Activated CD4-positive, alpha-beta T cell treated with anti-CD3 and anti-CD28 coated beads, Interleukin-2, Interleukin-4, amounts not matched to agents 100 ng/mL and 50 ng/mL, durations not matched to agents 16 hours and 8 hours (primary cell): ENCODE data around the gene EEFSEC.

ENCODE experiments used
- DNase-seq: peaks from one replicate; pipeline ENCODE4 v3.0.0-alpha.2; 2020; ENCODE audit warnings: low spot score

Gene EEFSEC

DNA sequence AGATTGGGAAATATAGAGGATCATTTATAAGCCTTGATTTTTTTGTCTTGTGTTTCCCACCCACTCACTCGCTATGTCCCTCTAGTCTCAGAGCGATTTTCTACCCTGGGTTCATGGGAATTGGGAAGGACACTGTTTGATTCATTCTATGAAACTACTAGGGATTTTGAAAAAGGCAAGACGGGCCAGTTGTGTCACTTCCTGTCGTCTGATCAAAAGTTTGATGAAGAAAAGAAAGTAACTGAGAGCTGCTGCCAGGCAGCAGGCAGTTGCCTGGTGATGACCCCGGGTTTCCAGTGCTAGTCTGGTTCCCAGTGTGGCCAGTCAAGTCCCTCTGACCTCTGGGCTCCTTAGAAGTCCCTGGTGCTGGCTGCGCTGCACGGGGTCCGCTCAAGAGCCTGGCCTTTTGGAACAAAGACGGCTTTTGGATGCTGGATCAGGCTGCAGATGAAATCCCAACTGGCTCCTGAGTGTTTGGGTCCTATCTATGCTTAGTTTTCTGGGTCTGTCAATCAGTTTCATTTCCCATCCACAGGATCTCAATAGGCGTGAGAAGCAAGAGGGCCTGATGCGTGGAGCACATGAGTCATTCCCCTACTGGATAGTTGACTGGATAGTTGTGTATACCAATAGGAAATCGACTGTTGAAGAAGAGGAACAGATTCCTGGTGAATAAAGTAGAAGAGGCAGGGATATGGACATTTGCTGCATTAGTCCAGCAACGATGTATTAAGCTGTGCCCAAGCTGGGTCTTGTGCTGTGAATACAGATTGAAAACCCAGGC lies 89.7 kb downstream of the EEFSEC start:
- DNase-seq, result peak; percentile 19

DNA sequence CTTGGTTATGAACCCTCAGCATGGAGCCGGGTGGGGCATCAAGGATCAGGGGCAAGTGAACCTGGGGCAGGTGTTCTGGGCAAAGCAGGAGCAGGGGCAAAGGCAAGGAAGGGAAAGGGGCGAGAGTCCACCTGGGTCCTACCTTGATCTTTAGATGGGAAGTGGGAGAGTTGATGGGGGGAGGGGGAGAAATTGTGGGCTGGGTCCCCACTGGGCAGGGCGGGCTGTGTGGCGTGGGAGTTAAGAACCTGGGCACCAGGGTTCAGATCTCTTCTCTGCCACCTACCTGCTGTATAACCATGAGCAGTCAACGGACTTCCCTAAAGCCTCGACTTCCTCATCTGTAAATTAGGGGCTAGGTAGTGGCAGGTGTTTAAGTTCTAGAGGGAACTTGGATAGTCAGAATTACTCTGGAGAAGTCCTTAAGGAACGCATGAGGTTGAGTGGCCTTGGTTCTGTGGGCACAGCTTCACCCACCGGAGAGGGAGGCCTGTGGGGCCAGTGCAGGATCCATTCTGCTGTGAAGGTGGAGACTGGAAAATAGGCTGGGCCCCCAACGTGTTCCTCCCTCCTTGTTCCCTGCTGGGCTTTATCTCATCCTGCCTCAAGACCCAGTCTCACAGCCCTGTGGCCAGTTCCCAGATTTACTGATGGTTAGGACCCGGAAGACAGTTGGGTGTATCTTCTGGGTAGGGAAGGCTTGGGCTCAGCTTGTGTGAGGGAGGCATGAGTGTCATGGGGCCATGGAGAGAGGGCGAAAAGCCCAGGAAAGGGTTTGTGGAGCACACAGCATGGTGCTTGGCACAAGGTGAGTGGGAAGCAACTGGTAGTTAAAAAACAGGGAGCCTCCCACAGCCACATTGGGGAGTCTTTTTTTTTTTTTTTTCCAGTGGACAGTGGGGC lies 90.6 kb downstream of the EEFSEC start:
- no peak for DNase-seq

DNA sequence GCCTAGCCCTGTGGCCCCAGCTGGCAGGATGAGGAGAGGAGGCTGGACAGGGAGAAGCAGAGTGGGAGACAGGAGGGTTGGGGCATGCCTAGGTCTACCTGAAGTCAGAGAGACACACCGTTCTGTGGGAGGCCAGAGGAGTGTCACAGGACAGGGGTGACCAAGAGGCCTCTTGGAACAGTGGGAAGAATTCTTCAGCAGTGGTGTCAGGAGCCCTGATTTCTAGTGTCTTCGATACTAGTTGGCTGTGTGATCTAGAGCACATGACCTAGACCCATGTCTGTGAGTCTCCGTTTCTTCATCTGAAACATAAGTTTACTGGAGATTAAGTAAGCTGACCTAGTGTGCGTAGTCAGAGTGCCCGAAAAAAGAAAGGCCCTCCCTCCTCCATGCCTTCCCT lies 92.2 kb downstream of the EEFSEC start:
- DNase-seq, result no peak

DNA sequence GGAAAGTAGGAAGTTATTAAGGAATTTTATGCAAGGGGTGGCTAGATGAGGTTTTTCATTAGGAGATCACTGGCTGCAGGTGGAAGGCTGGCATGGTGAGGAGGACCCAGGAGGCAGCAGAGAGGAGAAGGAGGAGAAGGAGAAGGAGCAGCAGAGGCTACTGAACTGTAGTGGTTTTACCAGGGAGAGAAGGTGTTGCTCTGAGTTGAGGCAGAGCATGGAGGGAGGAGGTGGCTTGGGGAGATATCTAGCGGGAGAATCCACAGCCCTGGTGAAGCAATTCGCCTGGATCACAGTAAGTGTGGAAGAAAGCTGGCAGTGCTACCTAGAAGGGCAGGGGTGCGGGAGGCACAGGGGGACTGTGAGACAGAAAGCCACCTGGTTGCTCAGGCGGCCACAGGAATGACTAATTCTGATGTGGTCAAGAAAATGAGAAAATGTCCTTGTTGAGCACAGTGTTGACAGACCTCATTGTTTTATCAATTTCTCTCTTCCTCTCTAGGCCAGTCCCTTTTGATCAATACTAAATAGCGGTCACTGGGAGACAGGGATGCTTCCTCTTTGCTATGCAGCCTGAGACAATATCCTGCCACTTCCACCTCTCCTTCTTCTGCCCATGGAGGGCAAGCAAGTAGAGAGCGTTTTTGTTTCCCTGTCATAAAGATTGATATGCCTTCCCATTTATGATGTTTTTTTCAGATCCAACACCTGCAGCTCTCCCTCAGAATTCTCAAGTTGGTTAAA lies 94.6 kb downstream of the EEFSEC start:
- DNase-seq, result no peak

DNA sequence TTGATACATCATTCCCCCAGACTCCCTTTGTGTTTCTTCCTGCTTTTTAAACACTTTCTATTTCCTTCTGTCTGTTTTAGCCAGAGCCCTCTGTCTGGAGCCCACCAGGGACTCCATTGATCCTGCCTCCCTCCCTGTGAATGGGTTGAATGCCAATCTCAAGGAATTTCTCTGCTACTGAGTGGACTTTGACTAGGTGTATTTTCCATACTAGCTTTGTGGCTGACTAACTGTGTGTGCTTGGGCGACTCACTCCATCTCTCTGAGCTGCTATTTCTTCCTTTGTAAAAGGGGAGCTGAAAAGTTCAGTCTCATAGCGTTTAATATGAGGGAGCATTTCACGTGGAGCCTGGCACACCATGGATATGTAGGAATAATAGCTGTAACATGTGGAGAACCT lies 98.8 kb downstream of the EEFSEC start:
- DNase-seq, result no peak

DNA sequence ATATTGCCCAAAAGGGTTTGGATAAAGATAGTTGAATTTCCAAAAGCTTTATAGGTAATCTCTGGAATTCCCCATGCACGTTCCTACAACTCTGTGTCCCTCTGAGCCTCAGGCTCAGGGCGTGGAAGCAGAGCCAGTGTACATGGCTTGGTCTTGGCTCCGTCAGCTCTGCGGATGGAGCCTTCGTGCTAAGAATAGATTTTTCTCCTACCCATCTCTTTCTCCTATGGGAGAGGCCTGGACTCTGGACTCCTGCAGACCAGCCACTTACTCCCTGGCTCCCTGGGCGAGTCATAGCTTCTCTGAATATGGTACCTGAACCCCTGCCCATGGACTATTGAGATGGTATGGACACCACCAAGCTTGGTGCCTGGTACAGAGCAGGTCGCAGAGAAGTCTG lies 99.9 kb downstream of the EEFSEC start:
- DNase-seq, result no peak

DNA sequence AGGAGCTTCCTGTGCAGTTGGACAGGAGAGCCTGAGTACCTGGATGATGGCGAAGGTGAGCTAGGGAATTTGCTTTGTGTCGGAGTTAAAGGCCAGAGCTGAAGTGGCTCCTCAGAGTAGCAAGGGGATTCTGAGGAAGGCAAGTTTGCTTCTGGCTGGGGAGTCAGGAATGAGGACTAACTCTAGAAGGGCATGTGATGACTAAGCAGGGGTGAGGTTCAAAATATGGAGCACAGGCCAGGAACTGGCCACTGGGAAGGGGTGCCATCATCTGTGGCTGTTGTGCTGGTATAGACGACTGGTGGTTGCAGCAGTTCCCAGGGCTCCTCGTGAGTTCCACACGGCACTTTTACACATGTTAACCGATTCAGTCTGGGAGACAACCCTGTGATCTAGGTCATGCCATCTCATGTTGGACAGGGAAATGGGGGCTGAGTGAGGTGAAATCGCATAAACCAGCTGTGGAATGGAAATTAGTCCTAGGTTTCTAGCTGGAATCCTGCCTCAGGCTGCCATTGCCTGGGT lies 100.8 kb downstream of the EEFSEC start:
- DNase-seq, result no peak

DNA sequence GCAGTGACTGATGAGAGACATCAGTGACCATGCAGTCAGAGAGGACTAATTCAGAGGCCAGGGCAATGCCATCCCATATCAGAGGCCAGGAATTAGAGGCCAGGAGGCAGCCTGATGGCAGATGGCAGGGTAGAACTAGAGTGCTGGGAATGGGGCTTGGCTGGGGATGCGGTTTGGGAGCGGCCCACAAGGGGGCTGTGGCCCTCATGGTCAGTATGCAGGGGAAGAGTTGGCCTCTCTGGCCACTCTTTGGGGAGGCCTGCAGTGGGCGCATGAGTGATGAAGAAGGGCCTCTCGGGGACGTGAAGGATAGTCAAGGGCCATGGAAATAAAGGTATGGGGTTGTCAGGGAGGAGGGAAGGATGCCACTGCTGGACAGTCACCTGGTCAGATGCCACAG lies 101.7 kb downstream of the EEFSEC start:
- no peak for DNase-seq

DNA sequence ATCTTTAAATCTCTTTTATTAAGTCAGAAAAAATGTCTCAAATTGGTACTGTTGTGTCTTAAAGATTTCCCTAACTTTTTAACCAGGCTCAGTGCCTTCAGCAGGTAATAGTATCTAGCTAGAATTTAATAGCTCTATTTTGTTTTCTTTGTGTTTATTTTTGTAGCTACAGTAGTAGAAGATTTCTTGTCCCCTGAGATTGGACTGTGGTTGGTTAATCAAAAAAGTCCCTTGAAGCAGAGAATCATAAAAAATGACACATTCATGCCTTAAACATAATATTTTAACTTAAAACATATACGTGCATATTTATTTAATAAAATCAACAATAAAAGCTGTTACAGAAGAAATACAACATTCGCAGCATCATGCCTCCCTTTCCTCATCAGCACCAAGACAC lies 102.8 kb downstream of the EEFSEC start:
- DNase-seq, result no peak

DNA sequence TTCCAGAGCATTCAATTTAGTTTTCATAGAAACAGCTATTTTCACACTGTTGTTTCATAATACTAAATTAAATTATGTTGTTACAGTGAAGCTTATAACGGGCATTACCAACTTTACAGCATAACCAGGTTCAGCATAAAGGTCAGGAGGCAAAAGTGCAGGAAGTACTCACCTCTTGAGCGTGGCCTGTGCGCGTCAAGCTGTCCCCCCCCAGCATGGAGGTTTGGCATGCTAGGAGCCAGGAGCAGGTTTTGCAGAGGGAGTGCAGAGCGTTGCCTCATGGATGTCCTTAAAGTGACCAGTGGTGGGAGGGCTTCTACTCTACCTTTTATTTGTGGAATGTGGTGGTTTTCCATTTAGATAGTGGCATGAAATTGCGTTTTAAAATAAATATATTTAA lies 104.4 kb downstream of the EEFSEC start:
- no peak for DNase-seq

DNA sequence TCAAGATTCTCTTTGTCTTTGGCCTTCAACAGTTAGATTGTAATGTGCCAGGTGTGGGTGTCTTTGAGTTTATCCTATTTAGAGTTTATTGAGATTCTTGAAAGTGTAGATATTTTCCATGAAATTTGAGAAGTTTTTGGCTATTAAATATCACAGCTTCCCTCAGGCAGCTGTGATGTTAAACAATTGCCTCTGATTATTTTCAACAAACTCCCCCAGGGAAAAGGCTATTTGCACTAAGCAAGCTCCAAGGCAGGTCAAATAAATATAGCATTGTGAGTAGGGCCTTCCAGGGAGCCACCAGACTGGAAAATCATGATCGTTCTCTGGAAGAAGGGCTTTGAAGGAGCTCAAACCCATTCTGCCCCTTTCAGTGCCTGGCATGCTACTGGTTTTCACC lies 107.0 kb downstream of the EEFSEC start:
- DNase-seq, result no peak

DNA sequence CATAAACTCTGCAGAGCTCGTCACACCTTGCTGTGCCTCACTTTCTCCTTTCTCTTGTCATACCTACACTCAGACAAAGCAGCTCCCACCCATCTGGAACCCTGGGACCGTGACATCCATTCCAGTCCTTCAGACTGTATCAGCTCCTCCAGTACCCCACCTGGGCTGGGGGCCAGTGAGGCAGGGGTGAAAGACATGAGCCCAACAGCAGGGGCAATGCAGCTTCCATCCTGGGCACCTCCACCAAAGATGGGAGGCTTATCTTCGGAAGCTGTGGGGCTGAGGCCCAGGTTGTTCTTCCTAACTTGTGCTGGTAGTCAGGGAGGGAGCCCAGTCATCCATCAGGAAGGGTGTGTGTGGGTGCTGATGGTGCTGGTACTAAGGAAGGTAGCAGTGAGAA lies 109.2 kb downstream of the EEFSEC start:
- DNase-seq, result no peak

DNA sequence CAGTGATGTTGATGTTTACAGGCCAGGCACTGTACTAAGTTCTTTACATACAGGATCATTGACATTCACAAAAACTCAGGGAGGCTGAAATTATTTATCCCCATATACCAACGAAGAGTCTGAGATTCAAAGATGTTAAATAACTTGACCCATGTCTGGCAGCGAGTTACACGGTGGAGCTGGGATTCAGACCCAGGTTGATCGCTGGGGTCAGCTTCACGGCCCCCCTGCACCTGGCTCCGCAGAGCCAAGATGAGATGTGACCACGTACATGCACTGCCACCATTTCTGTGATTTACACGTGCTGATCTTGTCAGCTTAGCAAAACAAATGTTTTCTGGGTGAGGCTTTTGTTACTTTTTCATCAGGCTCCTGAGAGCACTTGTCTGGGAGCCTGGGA lies 109.8 kb downstream of the EEFSEC start:
- DNase-seq, result no peak

DNA sequence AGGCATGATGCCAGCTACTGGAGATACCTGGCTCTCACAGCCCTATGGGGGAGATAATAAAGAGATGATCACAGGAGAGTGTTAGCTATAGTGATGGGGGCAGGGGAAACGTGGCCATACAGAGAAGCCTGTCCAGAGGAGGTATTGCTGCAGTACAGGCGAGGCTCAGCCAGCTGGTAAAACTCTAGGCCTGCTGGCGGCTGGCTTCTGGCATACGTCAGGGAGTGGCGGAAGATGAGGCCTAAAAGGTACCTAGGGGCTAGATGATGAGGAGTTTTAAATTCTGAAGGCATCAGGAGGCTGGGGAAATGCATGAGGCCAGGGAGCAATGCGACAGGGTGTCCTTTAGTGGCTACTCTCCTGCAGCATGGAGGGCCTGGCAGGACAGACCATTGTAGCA lies 110.7 kb downstream of the EEFSEC start:
- DNase-seq, result no peak

DNA sequence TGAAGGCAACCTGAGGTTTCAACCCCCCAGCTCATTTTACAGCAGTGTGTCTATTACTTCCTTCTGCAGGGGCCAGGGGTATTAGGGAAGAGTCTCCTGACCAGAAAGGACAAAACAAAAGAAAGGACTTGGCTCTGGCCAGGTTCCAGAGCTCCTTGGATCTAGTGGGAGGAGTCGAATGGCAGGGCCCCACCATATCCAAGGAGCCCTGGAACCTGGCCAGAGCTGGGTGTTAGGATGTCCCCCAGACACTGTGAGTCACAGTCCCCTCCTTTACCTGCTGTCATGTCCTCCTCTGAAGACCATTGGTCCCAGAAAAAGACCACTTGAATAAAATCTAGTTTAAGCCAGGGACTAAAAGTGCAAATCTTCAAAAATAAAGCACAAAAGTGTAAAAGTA lies 113.2 kb downstream of the EEFSEC start:
- no peak for DNase-seq

DNA sequence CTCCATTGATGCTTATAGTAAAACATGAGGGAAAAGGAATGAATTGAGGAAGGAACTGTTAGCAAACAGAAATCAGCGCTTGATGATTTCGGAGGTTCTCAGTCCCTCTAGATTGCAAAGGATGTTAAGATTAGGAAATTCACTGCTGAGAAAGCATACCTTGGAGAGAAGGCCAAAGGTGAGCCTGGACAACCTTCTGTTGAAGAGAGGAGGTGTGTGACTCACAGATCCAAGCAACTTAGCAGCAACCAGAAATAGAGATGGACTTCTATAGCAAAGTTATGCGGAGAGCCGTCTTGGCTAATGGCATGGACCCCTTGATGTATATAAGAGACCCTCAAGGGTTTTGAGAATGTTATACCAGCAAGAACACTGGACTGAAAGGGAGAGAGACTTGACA lies 114.3 kb downstream of the EEFSEC start:
- DNase-seq, result no peak

DNA sequence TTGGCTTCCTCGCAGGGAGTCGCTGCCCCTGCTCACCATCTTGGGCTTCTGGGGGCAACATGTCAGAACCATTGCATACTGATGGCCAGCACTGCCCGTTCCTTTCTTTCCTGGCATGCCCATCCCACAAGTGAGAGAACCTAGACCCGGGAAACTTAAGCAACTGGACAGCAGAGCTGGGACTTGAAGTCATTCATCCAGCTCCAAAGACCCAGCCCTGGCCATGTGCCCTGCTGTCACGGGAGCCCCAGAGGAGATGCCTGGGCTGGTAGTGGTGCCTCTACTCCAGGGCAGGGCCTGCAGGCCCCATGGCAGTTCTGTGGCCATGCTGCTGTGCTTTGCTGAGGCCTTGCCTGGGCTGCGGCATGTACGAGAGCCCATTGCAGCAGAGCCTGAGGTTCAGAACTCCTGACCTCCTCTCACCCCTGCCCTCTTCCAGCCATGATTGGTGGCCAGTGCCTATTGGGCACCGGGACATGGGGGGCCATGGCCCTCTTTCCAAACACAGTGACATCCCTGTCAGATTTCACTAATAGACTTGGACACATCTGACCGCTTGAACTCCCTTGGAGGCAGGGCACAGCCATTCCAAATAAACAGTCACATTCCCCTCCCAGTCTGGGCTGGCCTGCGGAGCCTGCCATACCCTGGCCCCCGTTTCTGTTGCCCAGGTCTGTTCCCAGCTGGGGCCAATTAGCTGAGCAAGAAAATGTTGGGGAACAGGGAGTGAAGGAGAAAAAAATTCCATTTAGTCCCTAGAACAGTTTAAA lies 115.9 kb downstream of the EEFSEC start:
- no peak for DNase-seq

DNA sequence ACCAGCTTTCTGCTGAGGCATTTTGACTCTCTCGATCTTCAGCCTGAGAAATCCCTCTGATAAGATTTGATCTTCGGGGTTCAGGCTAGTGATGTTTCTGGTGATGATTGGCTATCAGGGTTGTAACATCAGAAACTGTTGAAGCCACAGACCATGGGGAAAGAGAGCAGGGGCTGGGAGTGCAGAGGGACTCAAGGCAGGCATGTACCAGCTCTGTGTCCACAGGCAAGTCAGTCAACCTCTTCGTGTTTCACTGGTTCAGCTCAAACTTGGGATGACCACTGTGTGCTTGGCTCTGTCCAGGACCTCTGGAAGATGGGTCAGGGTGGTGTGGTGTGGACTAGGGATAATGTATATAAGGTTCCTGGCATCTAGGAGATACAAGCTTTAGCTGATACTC lies 116.5 kb downstream of the EEFSEC start:
- no peak for DNase-seq

DNA sequence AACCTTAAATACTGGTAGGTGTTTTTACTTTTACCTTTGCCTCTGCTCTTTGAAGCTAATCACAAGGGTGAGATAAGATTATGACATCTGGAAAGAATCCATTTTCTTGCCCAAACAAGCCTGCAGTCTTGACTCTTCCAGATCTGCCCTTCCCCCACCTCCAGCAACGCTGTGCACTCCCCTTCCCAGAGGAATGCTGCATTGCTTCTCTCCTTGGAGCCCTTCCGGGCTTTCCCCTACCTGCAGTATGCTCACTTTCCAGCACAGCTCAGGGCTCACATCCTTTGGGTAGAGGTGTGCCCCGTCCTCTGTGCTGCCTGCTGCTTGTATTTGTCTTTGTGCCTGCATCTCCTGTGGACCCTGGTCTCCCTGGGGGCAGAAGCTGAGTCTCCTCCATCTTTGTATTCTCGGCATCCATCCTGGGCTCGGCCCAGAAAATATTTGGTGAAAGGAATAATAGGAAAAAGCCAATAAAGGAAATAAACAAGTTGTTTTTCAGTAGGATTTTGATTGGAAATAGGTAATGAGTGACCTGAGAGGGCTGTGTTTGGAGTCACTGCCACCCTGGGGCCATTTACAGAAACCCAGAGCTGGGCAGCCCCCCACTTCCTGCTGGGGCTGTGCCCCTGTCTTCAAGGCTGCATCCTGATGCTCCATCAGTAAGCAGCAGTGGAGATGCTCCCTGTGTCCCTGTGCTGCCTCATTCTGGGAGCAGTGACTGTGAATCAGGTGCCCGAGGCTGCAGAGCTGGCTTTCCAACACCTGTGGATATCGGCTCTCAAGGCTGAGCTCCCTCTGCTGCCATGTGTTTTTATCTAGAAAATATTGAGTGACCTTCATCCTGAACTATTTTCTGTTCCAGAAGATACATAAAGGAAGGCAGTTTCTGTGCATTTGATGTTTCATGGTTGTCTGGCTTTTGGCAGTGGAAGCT lies 117.5 kb downstream of the EEFSEC start:
- no peak for DNase-seq

DNA sequence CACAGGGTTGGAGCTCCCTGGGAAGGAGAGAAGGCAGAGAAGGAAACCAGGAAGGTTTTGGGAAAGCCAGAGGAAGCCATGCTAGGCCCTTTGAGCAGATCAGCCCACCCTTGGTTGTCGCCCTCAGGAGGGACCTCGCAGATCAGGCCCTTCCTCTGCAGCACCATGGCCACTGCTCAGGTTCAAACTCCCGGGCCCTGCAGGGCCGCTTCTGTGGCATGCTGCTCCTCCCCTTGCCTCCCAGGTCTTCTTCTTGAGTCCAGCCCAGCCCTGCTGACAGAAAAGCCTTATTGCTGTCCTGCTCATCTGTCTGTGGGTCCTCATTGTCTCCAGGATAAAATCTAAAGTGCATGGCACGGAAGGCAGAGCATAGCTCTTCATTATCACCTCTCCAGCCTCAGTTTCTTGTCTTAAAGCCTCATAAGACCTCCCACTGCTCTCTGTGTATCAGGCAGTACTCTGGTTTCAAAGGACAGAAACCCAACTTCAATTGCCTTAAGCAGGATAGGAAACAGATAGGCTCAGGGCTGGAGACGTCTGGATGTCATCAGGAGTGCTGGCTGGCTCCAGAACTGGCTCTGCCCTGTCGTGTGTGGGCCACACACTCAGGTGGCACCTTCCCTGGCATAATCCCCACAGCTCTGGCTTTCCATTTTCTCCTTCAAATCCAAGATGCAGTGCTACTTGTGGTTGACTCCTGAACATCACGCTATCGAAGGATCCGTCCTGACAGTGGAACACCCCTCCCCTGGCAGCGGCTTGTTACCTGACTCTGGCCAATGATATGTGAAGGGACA lies 118.5 kb downstream of the EEFSEC start:
- DNase-seq, result no peak
